WTC11 (cell line): Measurements from ENCODE around the gene PRAF2. TPM values are rescaled to one million over a fixed set of nuclear protein-coding genes. Genes with fewer than 3 reads are reported as not detected.

Experiments used
- ATAC-seq: fragments of 200-7000 bp; cut with Tn5 transposase; 2 replicates; pipeline ENCODE4 v1.10.0; 2021; ENCODE audit warnings: mild to moderate bottlenecking, moderate library complexity
- CTCF ChIA-PET: fragments of 300-600 bp; sonication (Branson Sonifier 250); formaldehyde crosslinking; loops from one replicate; lab custom pipeline; 2021; ENCODE audit warnings: antibody characterized with exemption; lab: Charles Lee
- POLR2A ChIA-PET: fragments of 350-600 bp; sonication (Branson Sonifier 250); formaldehyde crosslinking; loops from one replicate; lab custom pipeline; 2021; ENCODE audit warnings: antibody characterized with exemption; lab: Charles Lee
- DNase-seq: peaks from one replicate; pipeline ENCODE4 v3.0.0; 2021; ENCODE audit warnings: low spot score
- H3K27ac Mint-ChIP-seq: 2 replicates; pipeline ENCODE4 v1.8.0; 2021; ENCODE audit warnings: mixed read lengths
- H3K27me3 Mint-ChIP-seq: 2 replicates; pipeline ENCODE4 v1.8.0; 2021; ENCODE audit warnings: low read depth, mild to moderate bottlenecking, moderate library complexity, mixed read lengths
- H3K36me3 Mint-ChIP-seq: 2 replicates; pipeline ENCODE4 v1.8.0; 2021; ENCODE audit warnings: mixed read lengths
- H3K4me1 Mint-ChIP-seq: 2 replicates; pipeline ENCODE4 v1.8.0; 2022; ENCODE audit warnings: mixed read lengths
- H3K4me3 Mint-ChIP-seq: 2 replicates; pipeline ENCODE4 v1.8.0; 2021; ENCODE audit warnings: mild to moderate bottlenecking, moderate library complexity, mixed read lengths
- H3K9me3 Mint-ChIP-seq: 2 replicates; pipeline ENCODE4 v1.8.0; 2021; ENCODE audit warnings: mixed read lengths
- AFF4 ChIP-seq: sonication (generic); formaldehyde crosslinking; IDR thresholded peaks from 2 replicates; pipeline ENCODE4 v1.8.1; 2023; ENCODE audit warnings: mild to moderate bottlenecking, missing genetic modification reagents, borderline replicate concordance
- ATF1 ChIP-seq: sonication (generic); formaldehyde crosslinking; IDR thresholded peaks from 2 replicates; pipeline ENCODE4 v1.8.1; 2023; ENCODE audit warnings: mild to moderate bottlenecking, moderate library complexity, missing genetic modification reagents
- E2F5 ChIP-seq: sonication (generic); formaldehyde crosslinking; IDR thresholded peaks from 2 replicates; pipeline ENCODE4 v1.8.1; 2022; ENCODE audit warnings: mild to moderate bottlenecking, moderate library complexity, missing genetic modification reagents
- ELF4 ChIP-seq: sonication (generic); formaldehyde crosslinking; IDR thresholded peaks from 2 replicates; pipeline ENCODE4 v1.8.1; 2022; ENCODE audit warnings: low read depth, mild to moderate bottlenecking, moderate library complexity, missing genetic modification reagents
- KAT7 ChIP-seq: sonication (generic); formaldehyde crosslinking; IDR thresholded peaks from 2 replicates; pipeline ENCODE4 v1.8.1; 2023; ENCODE audit warnings: missing genetic modification reagents, mild to moderate bottlenecking, borderline replicate concordance
- MLX ChIP-seq: sonication (generic); formaldehyde crosslinking; IDR thresholded peaks from 2 replicates; pipeline ENCODE4 v1.8.1; 2023; ENCODE audit warnings: mild to moderate bottlenecking, missing genetic modification reagents, moderate library complexity
- MXD4 ChIP-seq: fragments of 250-450 bp; sonication (Bioruptor Pico); IDR thresholded peaks from 2 replicates; pipeline ENCODE4 v1.8.0; 2021; ENCODE audit warnings: mild to moderate bottlenecking, moderate library complexity, borderline replicate concordance
- MYBL2 ChIP-seq: sonication (generic); formaldehyde crosslinking; IDR thresholded peaks from 2 replicates; pipeline ENCODE4 v1.8.1; 2023; ENCODE audit warnings: mild to moderate bottlenecking, moderate library complexity, missing genetic modification reagents
- NFYB ChIP-seq: sonication (generic); formaldehyde crosslinking; conservative IDR thresholded peaks from 2 replicates; pipeline ENCODE4 v1.8.0; 2022; ENCODE audit warnings: low read depth, missing genetic modification reagents
- NR3C1 ChIP-seq: sonication (generic); formaldehyde crosslinking; conservative IDR thresholded peaks from 2 replicates; pipeline ENCODE4 v1.8.1; 2023; ENCODE audit warnings: low read depth, mild to moderate bottlenecking, missing genetic modification reagents
- SMAD3 ChIP-seq: sonication (generic); formaldehyde crosslinking; IDR thresholded peaks from 2 replicates; pipeline ENCODE4 v1.8.0; 2022; ENCODE audit warnings: missing genetic modification reagents, mild to moderate bottlenecking, borderline replicate concordance
- SOX15 ChIP-seq: fragments of 250-450 bp; sonication (Bioruptor Pico); IDR thresholded peaks from 2 replicates; pipeline ENCODE4 v1.9.0; 2021; ENCODE audit warnings: mild to moderate bottlenecking
- STAT6 ChIP-seq: sonication (generic); formaldehyde crosslinking; conservative IDR thresholded peaks from 2 replicates; pipeline ENCODE4 v1.8.1; 2023; ENCODE audit warnings: mild to moderate bottlenecking, low read depth, missing genetic modification reagents, moderate library complexity
- TEAD1 ChIP-seq: sonication (generic); formaldehyde crosslinking; IDR thresholded peaks from 2 replicates; pipeline ENCODE4 v1.8.0; 2022; ENCODE audit warnings: mild to moderate bottlenecking, missing genetic modification reagents
- ZBTB21 ChIP-seq: sonication (generic); formaldehyde crosslinking; IDR thresholded peaks from 2 replicates; pipeline ENCODE4 v1.8.1; 2023; ENCODE audit warnings: mild to moderate bottlenecking, missing genetic modification reagents, borderline replicate concordance
- ZBTB43 ChIP-seq: sonication (generic); formaldehyde crosslinking; IDR thresholded peaks from 2 replicates; pipeline ENCODE4 v1.8.1; 2023; ENCODE audit warnings: mild to moderate bottlenecking, missing genetic modification reagents
- ZNF121 ChIP-seq: sonication (generic); formaldehyde crosslinking; IDR thresholded peaks from 2 replicates; pipeline ENCODE4 v1.8.0; 2023; ENCODE audit warnings: missing genetic modification reagents
- ZNF232 ChIP-seq: sonication (generic); formaldehyde crosslinking; IDR thresholded peaks from 2 replicates; pipeline ENCODE4 v1.8.0; 2022; ENCODE audit warnings: mild to moderate bottlenecking, missing genetic modification reagents
- ZNF416 ChIP-seq: fragments of 250-450 bp; sonication (Bioruptor Pico); IDR thresholded peaks from 2 replicates; pipeline ENCODE4 v1.9.0; 2021; ENCODE audit warnings: mild to moderate bottlenecking, inconsistent platforms
- ZNF425 ChIP-seq: fragments of 250-450 bp; sonication (Bioruptor Pico); conservative IDR thresholded peaks from 2 replicates; pipeline ENCODE4 v1.9.0; 2021; ENCODE audit warnings: mild to moderate bottlenecking
- ZNF512 ChIP-seq: sonication (generic); formaldehyde crosslinking; IDR thresholded peaks from 2 replicates; pipeline ENCODE4 v1.8.1; 2022; ENCODE audit warnings: missing genetic modification reagents, borderline replicate concordance
- ZNF671 ChIP-seq: fragments of 250-450 bp; sonication (Bioruptor Pico); IDR thresholded peaks from 2 replicates; pipeline ENCODE4 v1.8.0; 2021; ENCODE audit warnings: mild to moderate bottlenecking
- total RNA-seq: library from RNA; stranded (reverse); gene quantifications from 3 replicates; pipeline ENCODE4 v1.2.3, GENCODE V29; 2021

The PRAF2 gene
- total RNA-seq, 1 experiment from 2014 or later: 14.8 TPM

GRCh38 chrX:49106930-49107329 lies 33.1 kb upstream of the PRAF2 start (continued):
- TF ChIP-seq ELF4 (CRISPR knock-in tag) (no peak), ZNF232 (CRISPR knock-in tag) (no peak), SMAD3 (CRISPR knock-in tag) (no peak), KAT7 (CRISPR knock-in tag) (no peak), E2F5 (CRISPR knock-in tag) (no peak)

GRCh38 chrX:49106296-49106695 lies 32.5 kb upstream of the PRAF2 start:
- peaks cover 3% of the 10 kb centered on the region; the same call in 1 of the 2 replicates for H3K4me1 Mint-ChIP-seq
- no peak for TF ChIP-seq ZNF416
- TF ChIP-seq TEAD1 (CRISPR knock-in tag): no peak
- no peak for TF ChIP-seq ZNF512 (CRISPR knock-in tag)
- TF ChIP-seq STAT6 (CRISPR knock-in tag): no peak
- no peak for TF ChIP-seq ZNF121 (CRISPR knock-in tag)
- no peak for TF ChIP-seq MLX (CRISPR knock-in tag)
- TF ChIP-seq ATF1 (CRISPR knock-in tag): no peak
- no peak for TF ChIP-seq MXD4 (CRISPR knock-in tag)
- TF ChIP-seq NFYB (CRISPR knock-in tag): no peak
- no peak for TF ChIP-seq ZNF671 (CRISPR knock-in tag)
- TF ChIP-seq NR3C1: no peak
- no peak for TF ChIP-seq MYBL2 (CRISPR knock-in tag)
- TF ChIP-seq ZBTB21 (CRISPR knock-in tag): no peak
- no peak for TF ChIP-seq ZNF425 (CRISPR knock-in tag)
- no peak for TF ChIP-seq AFF4 (CRISPR knock-in tag)
- TF ChIP-seq SOX15 (CRISPR knock-in tag): no peak
- no peak for TF ChIP-seq ZBTB43 (CRISPR knock-in tag)
- no peaks in the 10 kb centered on the region for H3K36me3 Mint-ChIP-seq
- H3K27ac Mint-ChIP-seq: no peak overlapping the region
- no peaks in the 10 kb centered on the region for H3K27me3 Mint-ChIP-seq
- H3K4me3 Mint-ChIP-seq: no peak overlapping the region
- ChIA-PET CTCF (interaction anchor here (0.6 to 1.6 kb wide), 6 partner anchors 18 to 123 kb away, joined by 3 to 5 read pairs (median 3); no protein-coding TSS in a partner anchor), POLR2A (interaction anchor here (0.7 kb wide), 1 partner anchor 104 kb away, joined by 4 read pairs; the partner anchor contains the start of gene GRIPAP1)
- no peaks in the 10 kb centered on the region for H3K9me3 Mint-ChIP-seq
- ATAC-seq (no peak), DNase-seq (no peak)
